Hepatocyte (in vitro differentiated cells): ENCODE results near the gene FPGS. TPM values are rescaled to one million over a fixed set of nuclear protein-coding genes. Genes with fewer than 3 reads are reported as not detected.

Source experiments
- DNase-seq: peaks from one replicate; pipeline ENCODE4 v3.0.0-alpha.2; 2016; ENCODE audit warnings: low spot score
- H2AFZ ChIP-seq: fragments of 200-600 bp; sonication (generic); 2 replicates; pipeline ENCODE4 v1.6.0; 2016; ENCODE audit warnings: antibody characterized with exemption, mild to moderate bottlenecking
- H3K27ac ChIP-seq: fragments of 200-600 bp; sonication (generic); 2 replicates; pipeline ENCODE4 v1.5.1; 2016; ENCODE audit warnings: mild to moderate bottlenecking
- H3K27me3 ChIP-seq: fragments of 200-600 bp; sonication (generic); 2 replicates; pipeline ENCODE4 v1.6.1; 2016
- H3K36me3 ChIP-seq: fragments of 200-600 bp; sonication (generic); replicated peaks from 2 replicates; pipeline ENCODE4 v1.5.1; 2016; ENCODE audit warnings: low read depth; ENCODE audit not compliant: insufficient read depth
- H3K4me1 ChIP-seq: fragments of 200-600 bp; sonication (generic); 2 replicates; pipeline ENCODE4 v1.5.1; 2016; ENCODE audit warnings: mild to moderate bottlenecking, moderate library complexity; ENCODE audit not compliant: insufficient read depth
- H3K4me2 ChIP-seq: fragments of 200-600 bp; sonication (generic); 2 replicates; pipeline ENCODE4 v1.6.0; 2016
- H3K4me3 ChIP-seq: fragments of 200-600 bp; sonication (generic); 2 replicates; pipeline ENCODE4 v1.5.1; 2016; ENCODE audit warnings: mild to moderate bottlenecking
- H3K79me2 ChIP-seq: fragments of 200-600 bp; sonication (generic); 2 replicates; pipeline ENCODE4 v1.6.0; 2017; ENCODE audit warnings: mild to moderate bottlenecking
- H3K9me2 ChIP-seq: fragments of 200-600 bp; sonication (generic); replicated peaks from 2 replicates; pipeline ENCODE4 v1.6.0; 2017; ENCODE audit warnings: mild to moderate bottlenecking; ENCODE audit not compliant: insufficient read depth
- H3K9me3 ChIP-seq: fragments of 200-600 bp; sonication (generic); 2 replicates; pipeline ENCODE4 v1.5.1; 2016; ENCODE audit warnings: low read depth, mild to moderate bottlenecking
- H4K20me1 ChIP-seq: fragments of 200-600 bp; sonication (generic); 2 replicates; pipeline ENCODE4 v1.6.0; 2016; ENCODE audit warnings: mild to moderate bottlenecking; ENCODE audit not compliant: insufficient read depth, poor library complexity, severe bottlenecking
- CTCF ChIP-seq: fragments of 200-600 bp; sonication (generic); IDR thresholded peaks from 2 replicates; pipeline ENCODE4 v1.5.1; 2016; ENCODE audit warnings: antibody characterized with exemption, mild to moderate bottlenecking; ENCODE audit not compliant: poor library complexity
- EZH2 ChIP-seq: fragments of 200-600 bp; sonication (generic); IDR thresholded peaks from 2 replicates; pipeline ENCODE4 v1.6.1; 2016; ENCODE audit warnings: antibody characterized with exemption, mild to moderate bottlenecking, borderline replicate concordance
- EZH2phosphoT487 ChIP-seq: fragments of 200-600 bp; sonication (generic); IDR thresholded peaks from one replicate; pipeline ENCODE4 v1.6.1; 2018; ENCODE audit warnings: antibody characterized with exemption, mild to moderate bottlenecking, low read depth, moderate library complexity; ENCODE audit not compliant: unreplicated experiment, severe bottlenecking
- WGBS: methylation state at CpG from one replicate; pipeline ENCODE4 v1.1.6; 2016; ENCODE audit warnings: low lambda C conversion rate; ENCODE audit errors: missing lambda C conversion rate; 5-methylcytosine and 5-hydroxymethylcytosine counted together
- polyA plus RNA-seq: library from polyadenylated mRNA; unstranded; fragments of >200 nt; fragmentation: Nextera tagmentation; extraction: Ambion mirVana; gene quantifications from 2 replicates; pipeline ENCODE4 v1.2.1, GENCODE V29; 2016
- total RNA-seq: library from RNA; depleted of rRNA; stranded (reverse); fragments of >200 nt; gene quantifications from 2 replicates; pipeline ENCODE4 v1.2.3, GENCODE V29; 2014

Gene FPGS
- total and polyA plus RNA-seq, 2 experiments from 2014 or later = 27.4 to 48.5 TPM

- H2AFZ ChIP-seq = no peak overlapping the region
- no peak overlapping the region for H3K4me2 ChIP-seq
- H3K4me1 ChIP-seq = no peaks in the 10 kb centered on the region
- no peak overlapping the region for H3K27ac ChIP-seq
- no peak for TF ChIP-seq CTCF
- no peaks in the 10 kb centered on the region for H3K79me2 ChIP-seq
- H3K9me3 ChIP-seq = no peaks in the 10 kb centered on the region
- H3K4me3 ChIP-seq = no peak overlapping the region
- DNase-seq = peak; percentile 1
- WGBS = 86% methylated on average over 4 of the region's 4 CpGs
- no peaks in the 10 kb centered on the region for H3K36me3 ChIP-seq
- H4K20me1 ChIP-seq = no peaks in the 10 kb centered on the region
- no peaks in the 10 kb centered on the region for H3K9me2 ChIP-seq
- H3K27me3 ChIP-seq = no peaks in the 10 kb centered on the region
These were observed 19.4 kb downstream of the FPGS start for GRCh38 chr9:127822108-127822507.

- no peaks in the 10 kb centered on the region for H3K9me3 ChIP-seq
- peak overlapping the region; percentile 51 for H3K4me2 ChIP-seq
These were observed 22.8 kb downstream of the FPGS start for GRCh38 chr9:127825319-127826051.

GRCh38 chr9:127826253-127826913, 23.7 kb downstream of the FPGS start:
- peak overlapping the region; percentile 51 for H3K4me2 ChIP-seq
- no peaks in the 10 kb centered on the region for H3K27me3 ChIP-seq
- 81% methylated on average over 6 of the region's 7 CpGs for WGBS
- H2AFZ ChIP-seq = no peak overlapping the region
- no peaks in the 10 kb centered on the region for H4K20me1 ChIP-seq
- H3K79me2 ChIP-seq = no peaks in the 10 kb centered on the region
- H3K27ac ChIP-seq = no peak overlapping the region
- H3K9me2 ChIP-seq = no peaks in the 10 kb centered on the region
- TF ChIP-seq EZH2 = no peak
- no peak for TF ChIP-seq CTCF
- no peak for TF ChIP-seq EZH2phosphoT487
- no peak overlapping the region for H3K4me3 ChIP-seq
- H3K4me1 ChIP-seq = peaks cover 9% of the 10 kb centered on the region
- no peaks in the 10 kb centered on the region for H3K36me3 ChIP-seq
- no peaks in the 10 kb centered on the region for H3K9me3 ChIP-seq
- DNase-seq = no peak

More at GRCh38 chr9:127825319-127826051, 22.8 kb downstream of the FPGS start:
- Histone ChIP-seq H3K36me3 (no peaks in the 10 kb centered on the region), H3K27ac (no peak overlapping the region), H3K27me3 (no peaks in the 10 kb centered on the region), H4K20me1 (no peaks in the 10 kb centered on the region), H3K4me3 (no peak overlapping the region), H3K9me2 (no peaks in the 10 kb centered on the region), H2AFZ (no peak overlapping the region), H3K79me2 (no peaks in the 10 kb centered on the region), H3K4me1 (peaks cover 9% of the 10 kb centered on the region)
- 31% methylated on average over 36 of the region's 42 CpGs for WGBS
- peak; percentile 80 for DNase-seq
- peak; percentile 43 for TF ChIP-seq CTCF
- no peak for TF ChIP-seq EZH2
